GM18505 (cell line): Measurements from ENCODE around the gene PTGDR2.

Source experiments
- ATAC-seq: cut with Tn5 transposase; IDR thresholded peaks from one replicate; pipeline ENCODE4 v1.9.1; 2021; ENCODE audit not compliant: unreplicated experiment
- POLR2A ChIP-seq: IDR thresholded peaks from 4 replicates; pipeline ENCODE4 v1.6.1; 2011; ENCODE audit warnings: borderline replicate concordance; ENCODE audit not compliant: insufficient read depth, insufficient read length; ENCODE audit errors: extremely low read depth

Gene PTGDR2

GRCh38 chr11:60847281-60847680 lies 8.5 kb downstream of the PTGDR2 start:
- ATAC-seq: no peak
- TF ChIP-seq POLR2A: no peak

GRCh38 chr11:60845338-60845737 lies 10.4 kb downstream of the PTGDR2 start:
- no peak for TF ChIP-seq POLR2A
- no peak for ATAC-seq

- no peak for TF ChIP-seq POLR2A
- ATAC-seq: no peak
Observed at GRCh38 chr11:60844870-60845221, 10.9 kb downstream of the PTGDR2 start.

DNA sequence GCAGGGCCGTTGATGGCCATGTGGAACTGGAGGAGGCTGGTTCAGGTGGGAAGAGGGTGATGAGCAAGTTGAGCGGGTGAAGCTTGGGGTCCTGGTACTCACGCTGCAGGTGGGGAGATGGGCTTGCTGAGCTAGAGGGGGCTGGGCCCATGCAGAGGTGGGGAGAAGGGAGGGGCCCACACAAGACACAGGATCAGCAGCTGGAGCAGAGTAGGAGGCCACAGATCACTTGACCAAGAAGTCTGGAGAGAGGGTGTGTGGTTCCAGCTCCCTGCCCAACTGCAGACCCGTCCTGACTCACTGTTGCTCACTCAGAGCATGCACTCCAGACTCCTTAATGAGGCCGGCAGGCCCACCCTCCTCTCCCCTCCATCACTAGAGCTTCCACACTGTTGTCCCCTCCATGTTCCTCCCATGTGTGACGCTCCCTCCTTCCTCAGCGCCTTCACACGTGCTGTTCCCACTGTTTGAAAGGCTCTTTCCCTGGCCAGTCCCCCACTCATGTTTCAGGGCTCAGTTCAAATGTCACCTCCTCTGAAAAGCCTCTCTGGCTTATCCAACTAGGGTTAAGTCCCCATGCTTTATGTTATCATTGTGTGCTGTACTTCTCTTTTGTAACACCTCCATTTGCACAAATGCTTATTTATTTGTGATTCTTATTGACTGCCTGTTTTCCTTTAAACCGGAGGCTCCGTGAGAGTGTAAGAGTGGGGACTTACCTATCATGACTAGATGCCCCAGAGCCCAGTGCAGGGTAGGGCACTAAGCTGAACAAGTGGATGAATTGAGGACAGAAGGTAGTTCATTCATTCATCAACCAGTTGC lies 11.5 kb downstream of the PTGDR2 start:
- TF ChIP-seq POLR2A: no peak
- no peak for ATAC-seq

DNA sequence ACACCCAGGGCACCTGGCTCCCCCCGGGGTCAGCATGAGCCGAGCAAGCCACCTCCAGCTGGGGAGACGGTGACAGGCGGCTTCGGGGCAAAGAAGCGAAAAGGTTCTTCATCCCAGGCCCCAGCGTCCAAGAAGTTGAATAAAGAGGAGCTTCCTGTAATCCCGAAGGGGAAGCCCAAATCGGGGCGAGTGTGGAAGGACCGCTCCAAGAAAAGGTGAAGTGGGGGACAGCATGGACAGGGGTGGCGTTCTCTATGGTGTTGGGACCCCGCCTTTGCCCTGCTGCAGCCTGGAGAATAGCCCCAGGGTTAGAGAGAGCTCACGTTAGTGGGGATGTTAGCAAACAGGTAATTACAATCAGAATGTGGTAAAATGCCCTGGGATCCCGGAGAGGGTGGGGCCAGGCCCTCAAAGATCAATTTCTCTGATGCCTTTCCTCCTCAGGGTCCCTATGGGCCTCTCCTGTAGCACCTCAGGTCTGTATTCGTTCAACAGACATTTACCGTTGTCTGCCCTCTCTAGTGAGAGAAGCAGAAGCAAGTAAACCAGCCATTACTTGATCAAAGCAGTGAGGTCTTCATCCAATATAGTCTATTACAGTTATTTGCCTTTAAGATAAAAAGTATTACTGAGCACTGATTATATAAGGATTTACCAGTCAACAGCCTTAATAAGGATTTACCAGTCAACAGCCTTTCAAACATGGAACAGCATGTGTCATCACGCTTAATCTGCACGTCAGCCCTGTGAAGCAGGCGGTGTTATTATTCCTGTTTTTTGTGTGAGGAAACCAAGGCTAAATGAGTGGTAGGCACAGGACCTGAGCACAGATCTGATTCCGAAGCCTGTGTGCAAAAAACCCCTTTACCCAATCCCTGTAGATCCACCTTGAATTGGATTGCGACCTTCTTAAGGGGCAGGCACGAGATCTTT lies 12.8 kb downstream of the PTGDR2 start:
- no peak for ATAC-seq

GRCh38 chr11:60841797-60842667 lies 13.7 kb downstream of the PTGDR2 start, which contains the start of gene CCDC86:
Gene CCDC86 (plus strand): TSS chr11:60842113. CDS start chr11:60842125, 12 bp downstream.
- peak; percentile 55 for TF ChIP-seq POLR2A
- peak; percentile 80 for ATAC-seq

More for the DNA sequence above, 12.8 kb downstream of the PTGDR2 start:
- TF ChIP-seq POLR2A: no peak

- no peak for ATAC-seq
- TF ChIP-seq POLR2A: no peak
Observed at GRCh38 chr11:60840470-60841430, 15.0 kb downstream of the PTGDR2 start.

DNA sequence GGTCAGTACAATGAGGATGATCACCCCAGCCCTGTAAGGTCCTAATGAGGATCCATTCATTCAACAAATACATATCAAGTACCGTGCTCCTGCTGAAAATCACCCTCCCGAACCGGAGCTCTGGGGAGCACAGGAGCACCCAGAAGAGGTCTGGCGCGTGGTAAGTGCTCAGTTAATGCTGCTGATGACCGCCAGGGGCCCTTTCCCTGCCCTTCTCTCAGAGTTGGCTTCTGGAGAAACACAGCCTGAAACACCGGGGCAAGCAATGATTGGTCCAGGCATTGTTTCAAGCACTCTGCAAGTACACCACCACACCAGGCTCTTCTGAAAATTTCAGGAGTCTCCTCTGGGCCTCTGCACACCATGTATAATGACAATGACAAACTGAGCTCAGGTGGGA lies 17.6 kb downstream of the PTGDR2 start:
- ATAC-seq: no peak
- TF ChIP-seq POLR2A: no peak

- no peak for TF ChIP-seq POLR2A
- no peak for ATAC-seq
Observed at GRCh38 chr11:60836866-60837515, 18.8 kb downstream of the PTGDR2 start.

GRCh38 chr11:60835534-60835846 lies 20.3 kb downstream of the PTGDR2 start:
- ATAC-seq: no peak
- TF ChIP-seq POLR2A: no peak

- TF ChIP-seq POLR2A: no peak
- ATAC-seq: no peak
Observed at GRCh38 chr11:60834742-60835533, 20.8 kb downstream of the PTGDR2 start.
